B cell (primary cell): ENCODE measurements around the gene MDGA2. TPM values are rescaled to one million over a fixed set of nuclear protein-coding genes. Genes with fewer than 3 reads are reported as not detected.

Experiments used
- ATAC-seq: fragments of 200-7000 bp; cut with Tn5 transposase; one replicate; pipeline ENCODE4 v1.10.0; 2021; ENCODE audit warnings: low read depth, mild to moderate bottlenecking, moderate number of reproducible peaks, moderate library complexity
- CTCF ChIA-PET: fragments of 350-600 bp; sonication (Branson Sonifier 250); formaldehyde crosslinking; loops from one replicate; lab custom pipeline; 2021; ENCODE audit warnings: antibody characterized with exemption, inconsistent platforms; lab: Charles Lee
- POLR2A ChIA-PET: fragments of 350-600 bp; sonication (Branson Sonifier 250); formaldehyde crosslinking; loops from one replicate; lab custom pipeline; 2021; ENCODE audit warnings: antibody characterized with exemption; lab: Charles Lee
- DNase-seq: peaks from one replicate; pipeline ENCODE4 v3.0.0; 2013
- H2AFZ ChIP-seq: 2 replicates; pipeline ENCODE4 v1.6.1; 2012; ENCODE audit warnings: mild to moderate bottlenecking, low read depth, low read length; ENCODE audit not compliant: insufficient read depth, poor library complexity, severe bottlenecking
- H3K27ac ChIP-seq, 2 donors: 1 replicate in 1 of 2; 2 replicates in 1 of 2; pipeline ENCODE4 v1.5.1; 2012 to 2013; ENCODE audit warnings: low read length in 2 of 2, mild to moderate bottlenecking in 2 of 2, moderate library complexity in 1 of 2
- H3K27me3 ChIP-seq, 4 experiments: fragments of 200-600 bp in 1 of 4; sonication (generic) in 1 of 4; replicated peaks in 1 of 4; 1 replicate in 2 of 4; 2 replicates in 2 of 4; pipeline versions ENCODE4 v1.6.1 to v1.7.0; 2013 to 2016; ENCODE audit warnings: low read length in 3 of 4, mild to moderate bottlenecking in 2 of 4, mixed read lengths in 1 of 4, moderate library complexity in 1 of 4; ENCODE audit not compliant: insufficient read depth in 4 of 4, control insufficient read depth in 3 of 4; ENCODE audit errors: control extremely low read depth in 1 of 4
- H3K36me3 ChIP-seq, 2 experiments: replicated peaks in 1 of 2; 1 replicate in 1 of 2; 2 replicates in 1 of 2; pipeline versions ENCODE4 v1.6.1 to v1.7.1; 2013; ENCODE audit warnings: low read length in 1 of 2; ENCODE audit not compliant: insufficient read depth in 2 of 2, control insufficient read depth in 1 of 2; ENCODE audit errors: control extremely low read depth in 1 of 2, extremely low read depth in 1 of 2
- H3K4me1 ChIP-seq, 2 donors: fragments of 200-600 bp in 1 of 2; sonication (generic) in 1 of 2; 1 replicate in 1 of 2; 2 replicates in 1 of 2; pipeline versions ENCODE4 v1.5.1 to v1.6.1; 2013 to 2017; ENCODE audit warnings: low read length in 2 of 2; ENCODE audit not compliant: control insufficient read depth in 2 of 2, insufficient read depth in 2 of 2
- H3K4me2 ChIP-seq: replicated peaks from 2 replicates; pipeline ENCODE3; 2012; ENCODE audit warnings: mild to moderate bottlenecking, low read depth, low read length; ENCODE audit not compliant: poor library complexity, severe bottlenecking
- H3K4me3 ChIP-seq, 5 experiments: fragments of 200-600 bp in 1 of 5; sonication (generic) in 1 of 5; 1 replicate in 3 of 5; 2 replicates in 2 of 5; pipeline versions ENCODE4 v1.5.1 to v1.7.0; 2011 to 2016; ENCODE audit warnings: low read length in 4 of 5, mild to moderate bottlenecking in 4 of 5, low read depth in 2 of 5, control low read depth in 1 of 5, moderate library complexity in 1 of 5; ENCODE audit not compliant: insufficient read depth in 1 of 5; ENCODE audit errors: control extremely low read depth in 1 of 5, extremely low read depth in 1 of 5
- H3K79me2 ChIP-seq: fragments of 200-600 bp; sonication (generic); one replicate; pipeline ENCODE4 v1.6.0; 2016; ENCODE audit warnings: low read length; ENCODE audit not compliant: control insufficient read depth, insufficient read depth
- H3K9ac ChIP-seq: fragments of 200-600 bp; sonication (generic); 2 replicates; pipeline ENCODE4 v1.6.1; 2017; ENCODE audit warnings: mild to moderate bottlenecking, low read length, moderate library complexity
- H3K9me3 ChIP-seq, 3 donors: one replicate each; pipeline versions ENCODE4 v1.6.1 to v1.7.1; 2013; ENCODE audit warnings: low read length in 2 of 3; ENCODE audit not compliant: control insufficient read depth in 2 of 3, insufficient read depth in 1 of 3; ENCODE audit errors: control extremely low read depth in 1 of 3
- H4K20me1 ChIP-seq: 2 replicates; pipeline ENCODE4 v1.6.0; 2012; ENCODE audit warnings: mild to moderate bottlenecking, low read length; ENCODE audit not compliant: insufficient read depth, control insufficient read depth, poor library complexity, severe bottlenecking
- H3K27ac Mint-ChIP-seq: one replicate; pipeline ENCODE4 v1.8.0; 2021; ENCODE audit warnings: mixed read lengths
- H3K27me3 Mint-ChIP-seq: one replicate; pipeline ENCODE4 v1.8.0; 2021; ENCODE audit warnings: mixed read lengths
- H3K4me1 Mint-ChIP-seq: one replicate; pipeline ENCODE4 v1.8.0; 2021; ENCODE audit warnings: mixed read lengths
- H3K4me3 Mint-ChIP-seq: one replicate; pipeline ENCODE4 v1.8.0; 2021; ENCODE audit warnings: mixed read lengths
- H3K9me3 Mint-ChIP-seq: one replicate; pipeline ENCODE4 v1.8.0; 2022; ENCODE audit warnings: mixed read lengths; ENCODE audit not compliant: insufficient read depth
- EZH2 ChIP-seq: IDR thresholded peaks from 2 replicates; pipeline ENCODE4 v1.6.1; 2012; ENCODE audit warnings: borderline replicate concordance, low read depth, mild to moderate bottlenecking, moderate library complexity, low read length; ENCODE audit not compliant: insufficient read depth, poor library complexity, severe bottlenecking
- WGBS: methylation state at CpG from one replicate; pipeline ENCODE4 v1.1.5; 2013; ENCODE audit warnings: missing lambda C conversion rate; ENCODE audit not compliant: insufficient coverage; 5-methylcytosine and 5-hydroxymethylcytosine counted together
- intact Hi-C: fragments of 100-400 bp; cut with micrococcal nuclease; formaldehyde crosslinking; loops from one replicate; pipeline ENCODE4 v1.10.0; 2022
- polyA plus RNA-seq: library from polyadenylated mRNA; depleted of rRNA; stranded (reverse); fragments of >200 nt; gene quantifications from 2 replicates; pipeline ENCODE4 v1.2.3, GENCODE V29; 2012
- total RNA-seq, 2 donors: library from RNA; stranded (reverse); fragments of 120-200 nt in 1 of 2; gene quantifications; 1 replicate in 1 of 2; 2 replicates in 1 of 2; pipeline versions ENCODE4 v1.2.3 to v1.2.4, GENCODE V29; 2013 to 2022
- TF ChIP-seq, protein P1 (sequence below): fragments of 200-600 bp; IDR thresholded peaks from one replicate; pipeline ENCODE4 v1.8.0; 2022; ENCODE audit warnings: antibody characterized with exemption, mild to moderate bottlenecking

The MDGA2 gene
- total and polyA plus RNA-seq, 2 donors (not counting 1 experiment from before 2014, with no cell fraction given), result not detected

DNA sequence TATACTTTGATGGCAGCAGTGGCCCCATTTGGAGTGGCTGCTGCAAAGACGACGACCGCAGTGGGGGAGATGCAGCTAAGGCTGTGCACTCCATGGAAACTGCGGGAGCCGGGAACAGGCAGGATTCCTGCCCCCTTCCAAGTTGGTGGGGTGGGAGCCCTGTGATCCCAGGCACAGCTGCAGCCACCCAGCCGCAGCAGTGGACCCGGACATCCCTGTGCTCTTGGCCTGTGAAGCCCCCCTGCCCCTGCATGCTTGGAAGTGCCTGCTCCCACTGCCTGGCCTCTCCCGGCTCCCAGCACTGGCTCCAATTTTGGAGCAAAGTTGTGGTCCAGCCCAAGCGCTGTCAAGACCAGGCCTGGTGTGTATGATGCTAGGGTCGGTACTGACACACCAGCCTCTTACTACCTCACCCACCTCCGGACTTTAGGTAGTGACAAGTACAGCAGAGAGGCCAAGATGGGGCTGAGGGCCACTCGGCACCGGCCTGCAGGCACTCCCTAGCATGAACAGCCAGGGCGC, 521.1 kb downstream of the MDGA2 start:
- H3K4me2 ChIP-seq, result no peak overlapping the region
- H3K4me1 ChIP-seq, result no peaks in the 10 kb centered on the region
- H3K4me3 ChIP-seq, result no peak overlapping the region
- no peaks in the 10 kb centered on the region for H3K27me3 ChIP-seq
- CTCF ChIA-PET, result no interaction called here
- POLR2A ChIA-PET, result no interaction called here
- intact Hi-C loops, result no loop called here
- H3K4me1 Mint-ChIP-seq, result no peaks in the 10 kb centered on the region
- no peak overlapping the region for H3K27ac ChIP-seq
- no peak overlapping the region for H2AFZ ChIP-seq
- peaks cover 0 to 19% (median 1%) of the 10 kb centered on the region in 3 donors for H3K9me3 ChIP-seq
- H3K27me3 Mint-ChIP-seq, result no peaks in the 10 kb centered on the region
- H3K9me3 Mint-ChIP-seq, result no peaks in the 10 kb centered on the region
- 92% methylated on average over 12 of the region's 14 CpGs for WGBS
- no peaks in the 10 kb centered on the region for H4K20me1 ChIP-seq
- no peaks in the 10 kb centered on the region for H3K79me2 ChIP-seq
- H3K36me3 ChIP-seq, result no peaks in the 10 kb centered on the region
- H3K4me3 Mint-ChIP-seq, result no peak overlapping the region
- DNase-seq, result no peak
- ATAC-seq, result no peak
- no peak overlapping the region for H3K9ac ChIP-seq
- no peak overlapping the region for H3K27ac Mint-ChIP-seq
- TF ChIP-seq EZH2, result no peak
- TF ChIP-seq, protein P1, sequence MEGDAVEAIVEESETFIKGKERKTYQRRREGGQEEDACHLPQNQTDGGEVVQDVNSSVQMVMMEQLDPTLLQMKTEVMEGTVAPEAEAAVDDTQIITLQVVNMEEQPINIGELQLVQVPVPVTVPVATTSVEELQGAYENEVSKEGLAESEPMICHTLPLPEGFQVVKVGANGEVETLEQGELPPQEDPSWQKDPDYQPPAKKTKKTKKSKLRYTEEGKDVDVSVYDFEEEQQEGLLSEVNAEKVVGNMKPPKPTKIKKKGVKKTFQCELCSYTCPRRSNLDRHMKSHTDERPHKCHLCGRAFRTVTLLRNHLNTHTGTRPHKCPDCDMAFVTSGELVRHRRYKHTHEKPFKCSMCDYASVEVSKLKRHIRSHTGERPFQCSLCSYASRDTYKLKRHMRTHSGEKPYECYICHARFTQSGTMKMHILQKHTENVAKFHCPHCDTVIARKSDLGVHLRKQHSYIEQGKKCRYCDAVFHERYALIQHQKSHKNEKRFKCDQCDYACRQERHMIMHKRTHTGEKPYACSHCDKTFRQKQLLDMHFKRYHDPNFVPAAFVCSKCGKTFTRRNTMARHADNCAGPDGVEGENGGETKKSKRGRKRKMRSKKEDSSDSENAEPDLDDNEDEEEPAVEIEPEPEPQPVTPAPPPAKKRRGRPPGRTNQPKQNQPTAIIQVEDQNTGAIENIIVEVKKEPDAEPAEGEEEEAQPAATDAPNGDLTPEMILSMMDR, result no peak

DNA sequence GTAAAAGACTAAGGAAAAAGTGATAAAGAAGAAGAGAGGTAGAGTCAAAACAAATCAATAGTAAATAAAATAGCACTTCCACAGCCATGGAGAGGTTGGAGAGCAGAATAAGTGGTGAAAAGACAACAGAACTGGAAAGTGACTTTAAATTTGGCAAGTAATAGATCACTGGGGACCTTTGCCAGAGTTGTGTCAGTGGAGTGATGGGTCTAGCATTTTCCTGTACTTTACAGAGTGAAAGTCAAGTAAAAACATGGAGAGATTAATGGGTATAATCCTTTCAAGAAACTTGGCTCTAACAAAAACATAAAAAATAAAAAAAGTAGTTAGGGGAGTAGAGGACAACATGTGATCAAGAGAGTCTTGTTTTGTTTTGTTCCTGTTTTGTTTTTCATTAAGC, 521.7 kb downstream of the MDGA2 start:
- no peaks in the 10 kb centered on the region for H3K79me2 ChIP-seq
- CTCF ChIA-PET, result no interaction called here

More for the DNA sequence above, 521.7 kb downstream of the MDGA2 start:
- Histone ChIP-seq H2AFZ (no peak overlapping the region), H3K27me3 (no peaks in the 10 kb centered on the region), H3K27ac (no peak overlapping the region), H3K4me2 (no peak overlapping the region), H3K4me1 (no peaks in the 10 kb centered on the region), H3K36me3 (no peaks in the 10 kb centered on the region), H3K9me3 (peaks cover 0 to 19% (median 1%) of the 10 kb centered on the region in 3 donors), H3K4me3 (no peak overlapping the region), H4K20me1 (no peaks in the 10 kb centered on the region), H3K9ac (no peak overlapping the region)
- intact Hi-C loops, result no loop called here
- DNase-seq (no peak), ATAC-seq (no peak)
- H3K9me3 Mint-ChIP-seq, result no peaks in the 10 kb centered on the region
- POLR2A ChIA-PET, result no interaction called here
- H3K4me1 Mint-ChIP-seq, result no peaks in the 10 kb centered on the region
- no peak overlapping the region for H3K27ac Mint-ChIP-seq
- TF ChIP-seq, protein P1, result no peak
- H3K27me3 Mint-ChIP-seq, result no peaks in the 10 kb centered on the region
- no peak overlapping the region for H3K4me3 Mint-ChIP-seq
